Cardiac muscle cell (in vitro differentiated cells and primary cell): ENCODE results near the gene DYNC2LI1. TPM values are rescaled to one million over a fixed set of nuclear protein-coding genes. Genes with fewer than 3 reads are reported as not detected.

Experiments
- DNase-seq, 2 donors: peaks; one replicate each; pipeline versions ENCODE4 v3.0.0 to v3.0.0-alpha.2; 2010 to 2017; ENCODE audit warnings: low read depth in 1 of 2, low spot score in 1 of 2
- H3K27ac ChIP-seq: fragments of 200-600 bp; sonication (generic); 2 replicates; pipeline ENCODE4 v1.5.1; 2016
- H3K27me3 ChIP-seq: fragments of 200-600 bp; sonication (generic); 2 replicates; pipeline ENCODE4 v1.6.0; 2016; ENCODE audit warnings: control low read depth
- H3K36me3 ChIP-seq: fragments of 200-600 bp; sonication (generic); 2 replicates; pipeline ENCODE4 v1.5.1; 2016; ENCODE audit warnings: control low read depth
- H3K4me1 ChIP-seq: fragments of 200-600 bp; sonication (generic); 2 replicates; pipeline ENCODE4 v1.8.1; 2017; ENCODE audit warnings: low read depth, mild to moderate bottlenecking, mixed run types
- H3K4me3 ChIP-seq: fragments of 200-600 bp; sonication (generic); 2 replicates; pipeline ENCODE4 v1.5.1; 2016; ENCODE audit warnings: mild to moderate bottlenecking
- H3K9me3 ChIP-seq: fragments of 200-600 bp; sonication (generic); 2 replicates; pipeline ENCODE4 v1.5.1; 2017; ENCODE audit warnings: low read depth, mild to moderate bottlenecking, control low read depth
- polyA plus RNA-seq: library from polyadenylated mRNA; unstranded; fragments of >200 nt; fragmentation: Nextera tagmentation; extraction: Ambion mirVana; gene quantifications from 2 replicates; pipeline ENCODE4 v1.2.1, GENCODE V29; 2016
- total RNA-seq: library from RNA; depleted of rRNA; stranded (reverse); fragments of >200 nt; gene quantifications from 2 replicates; pipeline ENCODE4 v1.2.3, GENCODE V29; 2016
- TF ChIP-seq, protein P1 (sequence below): IDR thresholded peaks from 2 replicates; pipeline ENCODE4 v1.5.1; 2012; ENCODE audit warnings: low read depth, mild to moderate bottlenecking, low read length

DYNC2LI1 gene
- total and polyA plus RNA-seq, 2 experiments from 2014 or later: 44.7 to 46.2 TPM

- TF ChIP-seq, protein P1, sequence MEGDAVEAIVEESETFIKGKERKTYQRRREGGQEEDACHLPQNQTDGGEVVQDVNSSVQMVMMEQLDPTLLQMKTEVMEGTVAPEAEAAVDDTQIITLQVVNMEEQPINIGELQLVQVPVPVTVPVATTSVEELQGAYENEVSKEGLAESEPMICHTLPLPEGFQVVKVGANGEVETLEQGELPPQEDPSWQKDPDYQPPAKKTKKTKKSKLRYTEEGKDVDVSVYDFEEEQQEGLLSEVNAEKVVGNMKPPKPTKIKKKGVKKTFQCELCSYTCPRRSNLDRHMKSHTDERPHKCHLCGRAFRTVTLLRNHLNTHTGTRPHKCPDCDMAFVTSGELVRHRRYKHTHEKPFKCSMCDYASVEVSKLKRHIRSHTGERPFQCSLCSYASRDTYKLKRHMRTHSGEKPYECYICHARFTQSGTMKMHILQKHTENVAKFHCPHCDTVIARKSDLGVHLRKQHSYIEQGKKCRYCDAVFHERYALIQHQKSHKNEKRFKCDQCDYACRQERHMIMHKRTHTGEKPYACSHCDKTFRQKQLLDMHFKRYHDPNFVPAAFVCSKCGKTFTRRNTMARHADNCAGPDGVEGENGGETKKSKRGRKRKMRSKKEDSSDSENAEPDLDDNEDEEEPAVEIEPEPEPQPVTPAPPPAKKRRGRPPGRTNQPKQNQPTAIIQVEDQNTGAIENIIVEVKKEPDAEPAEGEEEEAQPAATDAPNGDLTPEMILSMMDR: no peak
- Histone ChIP-seq H3K4me1 (no peaks in the 10 kb centered on the region), H3K27ac (no peak overlapping the region), H3K4me3 (no peak overlapping the region), H3K27me3 (no peaks in the 10 kb centered on the region), H3K9me3 (no peaks in the 10 kb centered on the region), H3K36me3 (peaks cover 22% of the 10 kb centered on the region)
- no peak for DNase-seq
These were observed 17.4 kb downstream of the DYNC2LI1 start for GRCh38 chr2:43791035-43791765.

GRCh38 chr2:43792653-43793052 is 18.8 kb downstream of the DYNC2LI1 start:
- peaks cover 22% of the 10 kb centered on the region for H3K36me3 ChIP-seq
- TF ChIP-seq, protein P1: no peak
- H3K9me3 ChIP-seq: no peaks in the 10 kb centered on the region
- no peaks in the 10 kb centered on the region for H3K27me3 ChIP-seq
- H3K4me3 ChIP-seq: no peak overlapping the region
- no peak overlapping the region for H3K27ac ChIP-seq
- no peak for DNase-seq
- no peaks in the 10 kb centered on the region for H3K4me1 ChIP-seq

GRCh38 chr2:43794956-43795355 is 21.1 kb downstream of the DYNC2LI1 start:
- H3K27ac ChIP-seq: no peak overlapping the region
- no peak for DNase-seq
- no peaks in the 10 kb centered on the region for H3K9me3 ChIP-seq
- no peak overlapping the region for H3K4me3 ChIP-seq
- TF ChIP-seq, protein P1: no peak
- peaks cover 17% of the 10 kb centered on the region for H3K36me3 ChIP-seq
- no peaks in the 10 kb centered on the region for H3K27me3 ChIP-seq
- no peaks in the 10 kb centered on the region for H3K4me1 ChIP-seq

- H3K27me3 ChIP-seq: no peaks in the 10 kb centered on the region
- no peak overlapping the region for H3K27ac ChIP-seq
- DNase-seq: no peak
- TF ChIP-seq, protein P1: no peak
- no peaks in the 10 kb centered on the region for H3K9me3 ChIP-seq
- H3K36me3 ChIP-seq: peaks cover 13% of the 10 kb centered on the region
- H3K4me3 ChIP-seq: no peak overlapping the region
- H3K4me1 ChIP-seq: no peaks in the 10 kb centered on the region
These were observed 22.4 kb downstream of the DYNC2LI1 start for GRCh38 chr2:43796206-43796605.

DNA sequence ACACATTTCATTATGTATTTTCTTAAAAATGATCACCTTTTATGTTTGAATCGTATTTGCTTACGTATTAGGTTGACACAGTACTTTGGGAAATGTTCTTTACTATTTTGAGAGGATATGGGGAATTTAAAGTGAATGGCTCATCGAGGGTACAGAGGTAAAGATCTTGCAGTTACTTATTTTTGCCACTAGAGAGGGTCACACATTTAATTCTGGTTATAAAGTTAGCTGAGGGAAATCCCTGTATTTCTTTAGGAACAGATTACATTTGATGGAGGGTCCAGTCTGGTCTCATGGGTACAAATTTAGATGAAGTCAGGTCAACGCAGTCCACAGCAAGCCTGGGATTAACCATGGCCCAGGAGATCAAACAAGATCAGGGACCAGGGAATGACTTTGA is 24.5 kb downstream of the DYNC2LI1 start:
- Histone ChIP-seq H3K9me3 (no peaks in the 10 kb centered on the region), H3K4me3 (no peak overlapping the region), H3K4me1 (no peaks in the 10 kb centered on the region), H3K36me3 (peaks cover 10% of the 10 kb centered on the region), H3K27me3 (no peaks in the 10 kb centered on the region), H3K27ac (no peak overlapping the region)
- TF ChIP-seq, protein P1: peak; percentile 35
- peak in 1 of 2 donors; percentile 10 for DNase-seq
